GM12873 (cell line): ENCODE results near the gene SEMA6B.

Experiments
- CTCF ChIP-seq: IDR thresholded peaks from 2 replicates; pipeline ENCODE4 v1.5.1; 2012; ENCODE audit warnings: low read depth, mild to moderate bottlenecking, moderate library complexity, low read length, control low read depth; ENCODE audit not compliant: insufficient read depth; ENCODE audit errors: missing control alignments

Gene SEMA6B

GRCh38 chr19:4566402-4567051 is 7.0 kb upstream of the SEMA6B start:
- TF ChIP-seq CTCF = no peak

GRCh38 chr19:4557971-4558941 is 1.2 kb downstream of the SEMA6B start:
- peak; percentile 95 for TF ChIP-seq CTCF

DNA sequence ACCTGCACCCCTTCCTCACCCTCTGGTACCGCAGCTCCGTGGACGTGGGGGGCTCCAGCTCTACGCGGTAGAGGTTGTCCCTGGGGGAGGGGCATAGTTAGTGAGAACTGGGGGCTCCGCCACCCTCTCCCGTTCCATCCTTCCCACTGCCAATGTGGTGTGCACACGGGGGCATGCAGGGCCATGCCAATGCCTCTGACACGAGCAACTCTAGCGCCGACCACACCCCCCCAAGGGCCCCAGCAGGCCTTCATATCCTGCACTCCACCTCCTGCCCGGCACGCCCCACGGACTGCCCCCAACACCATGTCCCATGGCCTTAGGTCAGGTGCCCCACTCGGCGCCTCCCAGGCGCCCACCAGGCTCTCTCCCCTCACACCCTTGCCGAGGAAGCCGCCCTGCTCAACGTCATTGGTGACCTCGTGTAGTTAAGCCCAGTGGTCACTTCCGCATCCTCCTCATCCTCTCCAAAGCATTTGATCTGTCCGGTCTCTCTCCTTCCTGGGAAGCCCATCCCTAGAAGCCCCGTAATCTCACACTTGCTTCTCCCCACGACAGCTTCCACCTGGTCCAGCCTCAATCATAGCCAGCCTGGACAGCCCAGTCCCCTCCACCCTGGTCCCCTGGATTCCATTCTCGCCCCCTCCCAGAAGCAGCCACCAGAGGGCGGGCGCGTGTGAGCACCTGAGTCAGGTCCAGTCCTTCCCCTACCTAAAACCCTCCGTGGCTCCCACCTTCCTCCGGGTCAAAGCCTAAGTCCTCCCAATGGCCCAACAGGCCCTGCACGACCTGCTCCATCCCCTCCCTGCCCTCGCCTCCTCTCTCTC is 2.1 kb downstream of the SEMA6B start:
- peak; percentile 42 for TF ChIP-seq CTCF

GRCh38 chr19:4556597-4557127 is 2.8 kb downstream of the SEMA6B start:
- TF ChIP-seq CTCF = no peak

GRCh38 chr19:4555657-4556561 is 3.6 kb downstream of the SEMA6B start:
- no peak for TF ChIP-seq CTCF

DNA sequence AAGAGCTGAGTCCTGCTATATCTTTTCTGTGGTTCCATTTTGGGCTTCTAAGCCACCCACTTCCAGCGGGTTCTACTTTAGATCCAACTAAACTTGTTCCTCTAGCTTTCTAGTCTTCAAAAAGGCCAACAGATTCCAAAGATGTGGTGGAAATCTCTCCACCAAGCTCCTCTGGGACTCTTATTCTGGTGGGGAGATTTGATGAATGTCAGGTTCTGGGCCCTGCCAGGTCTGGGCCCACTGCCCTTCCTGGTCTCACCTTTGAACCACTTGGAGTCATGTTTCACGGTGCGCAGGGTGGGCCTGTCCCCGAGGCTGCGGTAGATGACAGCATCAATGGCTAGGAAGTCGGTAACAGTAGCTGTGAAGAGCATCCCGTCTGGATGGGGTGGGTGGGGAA is 4.8 kb downstream of the SEMA6B start:
- TF ChIP-seq CTCF = no peak
